ENCODE data around the gene KLHDC8B. TPM values are rescaled to one million over a fixed set of nuclear protein-coding genes. Genes with fewer than 3 reads are reported as not detected.

Gene KLHDC8B
- polyA plus RNA-seq, 3 donors: 38.9 to 45.9 (median 40.0) TPM

GRCh38 chr3:49140080-49140479, 31.3 kb upstream of the KLHDC8B start:
- DNase-seq (ENCODE audit: extremely low read depth in 1 of 11, low read depth in 9 of 11, low spot score in 4 of 11): no peak

- no peak for DNase-seq (ENCODE audit: extremely low read depth in 1 of 11, low read depth in 9 of 11, low spot score in 4 of 11)
These were observed 23.2 kb upstream of the KLHDC8B start for GRCh38 chr3:49148159-49148558.

GRCh38 chr3:49151610-49152009, 19.8 kb upstream of the KLHDC8B start:
- no peak for DNase-seq (ENCODE audit: extremely low read depth in 1 of 11, low read depth in 9 of 11, low spot score in 4 of 11)

GRCh38 chr3:49153349-49153912, 18.0 kb upstream of the KLHDC8B start:
- no peak for DNase-seq (ENCODE audit: extremely low read depth in 1 of 11, low read depth in 9 of 11, low spot score in 4 of 11)

- DNase-seq (ENCODE audit: extremely low read depth in 1 of 11, low read depth in 9 of 11, low spot score in 4 of 11): no peak
These were observed 14.1 kb upstream of the KLHDC8B start for GRCh38 chr3:49157289-49157688.

- no peak for DNase-seq (ENCODE audit: extremely low read depth in 1 of 11, low read depth in 9 of 11, low spot score in 4 of 11)
These were observed 13.2 kb upstream of the KLHDC8B start for GRCh38 chr3:49158103-49158709.

GRCh38 chr3:49158792-49159191, 12.6 kb upstream of the KLHDC8B start:
- DNase-seq (ENCODE audit: extremely low read depth in 1 of 11, low read depth in 9 of 11, low spot score in 4 of 11): no peak

DNA sequence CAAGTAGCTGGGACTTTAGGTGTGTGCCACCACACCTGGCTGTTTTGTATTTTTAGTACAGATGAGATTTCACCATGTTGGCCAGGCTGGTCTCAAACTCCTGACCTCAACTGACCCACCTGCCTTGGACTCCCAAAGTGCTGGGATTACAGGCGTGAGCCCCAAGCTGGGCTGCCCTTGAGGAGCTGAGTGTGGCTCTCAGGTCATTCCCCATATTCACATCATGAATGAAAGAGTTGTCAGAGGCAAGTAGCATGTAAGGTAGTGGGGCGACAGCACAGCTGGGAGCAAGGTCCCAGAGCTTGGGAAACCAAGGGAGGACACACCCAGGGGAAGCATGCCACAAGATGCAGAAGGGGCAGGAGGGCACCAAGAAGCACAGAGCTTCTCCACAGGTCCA, 10.2 kb upstream of the KLHDC8B start:
- no peak for DNase-seq (ENCODE audit: extremely low read depth in 1 of 11, low read depth in 9 of 11, low spot score in 4 of 11)

DNA sequence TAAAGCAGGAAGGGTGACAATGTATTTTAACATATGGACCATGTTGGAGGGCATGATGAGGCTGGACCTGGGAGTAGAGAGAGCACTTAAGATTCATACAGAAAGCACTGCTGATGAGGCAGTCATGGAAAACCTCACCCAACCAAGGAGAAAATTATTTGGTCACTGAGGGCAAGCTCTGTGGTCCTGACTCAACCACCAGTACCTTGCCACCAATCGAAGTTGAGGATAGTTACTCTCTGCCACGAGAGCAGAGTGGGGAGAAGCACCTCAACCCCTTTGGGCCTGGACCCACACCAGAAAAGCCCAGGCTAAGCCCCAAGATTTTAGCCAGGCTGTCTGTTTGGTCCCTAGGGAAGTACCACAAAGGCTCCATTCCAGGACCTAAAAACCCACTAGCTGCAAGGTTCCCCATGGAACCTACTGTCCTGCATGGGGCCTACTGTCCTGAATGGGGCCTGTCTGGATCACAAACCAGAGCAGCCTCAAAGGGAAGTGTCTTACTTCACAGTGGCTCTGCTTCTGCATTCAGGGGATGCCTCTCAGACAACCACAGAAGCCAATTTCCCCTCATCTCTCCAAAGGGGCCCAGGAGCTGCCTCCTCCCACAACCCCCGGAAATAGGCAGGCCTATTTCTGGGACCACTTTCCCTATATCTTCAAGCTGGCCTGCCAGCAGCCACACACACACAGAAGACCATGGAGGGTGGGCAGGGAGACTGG, 9.4 kb upstream of the KLHDC8B start:
- no peak for DNase-seq (ENCODE audit: extremely low read depth in 1 of 11, low read depth in 9 of 11, low spot score in 4 of 11)

- no peak for DNase-seq (ENCODE audit: extremely low read depth in 1 of 11, low read depth in 9 of 11, low spot score in 4 of 11)
These were observed 8.5 kb upstream of the KLHDC8B start for GRCh38 chr3:49162751-49163419.

- no peak for DNase-seq (ENCODE audit: extremely low read depth in 1 of 11, low read depth in 9 of 11, low spot score in 4 of 11)
These were observed 7.8 kb upstream of the KLHDC8B start for GRCh38 chr3:49163609-49164008.

GRCh38 chr3:49164983-49165720, 6.2 kb upstream of the KLHDC8B start:
- no peak for DNase-seq (ENCODE audit: extremely low read depth in 1 of 11, low read depth in 9 of 11, low spot score in 4 of 11)

DNA sequence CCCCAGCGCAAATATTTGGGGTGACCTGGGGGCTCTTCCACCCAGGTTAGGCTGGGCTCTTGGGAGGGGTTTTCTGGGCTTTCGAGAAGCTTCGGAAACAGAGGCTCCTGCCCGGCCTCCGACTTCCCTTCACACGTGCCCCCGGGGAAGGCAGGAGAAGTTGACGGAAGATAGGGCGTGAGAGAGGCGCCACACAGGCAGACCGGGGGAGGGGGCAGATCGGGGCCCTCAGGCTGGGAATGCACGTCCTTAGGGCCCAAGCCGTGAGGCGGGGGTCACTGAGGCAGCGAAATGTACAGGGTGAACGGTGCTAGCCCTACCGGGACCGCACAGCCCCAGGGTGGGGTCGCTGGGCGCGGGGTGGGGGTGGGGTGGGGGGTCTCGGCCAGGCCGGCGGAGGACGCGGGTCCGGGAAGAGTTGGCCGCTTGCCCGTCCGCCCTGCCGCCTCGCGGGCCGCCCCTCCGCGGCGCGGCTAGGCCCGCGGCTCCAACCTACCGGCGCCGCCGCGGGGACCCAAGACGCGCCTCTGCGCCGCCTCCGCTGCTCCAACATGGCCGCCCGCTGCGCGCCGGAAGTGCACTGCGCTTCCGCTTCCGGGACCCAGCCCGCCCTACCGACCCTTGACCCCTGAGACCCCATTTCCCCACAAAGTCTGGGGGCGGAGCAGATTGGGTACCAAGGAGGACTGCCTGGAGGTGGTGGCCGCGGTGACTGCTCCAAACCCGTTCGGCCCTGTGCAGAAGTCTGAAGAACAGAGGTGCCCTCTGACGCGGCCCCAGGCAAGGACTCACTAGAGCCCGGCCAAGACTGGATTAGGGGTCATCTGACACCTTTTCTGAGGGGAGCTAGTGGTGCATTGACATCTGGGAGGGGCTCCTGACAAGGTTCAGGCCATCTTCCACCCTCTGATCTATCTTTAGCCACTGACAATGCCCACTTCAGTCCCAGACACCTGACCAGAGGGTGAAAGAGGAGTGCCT, 5.3 kb upstream of the KLHDC8B start, which contains the start of gene CCDC71:
TSS of gene CCDC71 (minus strand) at position 561 of the 981 bp plus-strand sequence. CDS start 2,123 bp downstream, outside the sequence.
- peak in 10 of 11 donors; percentile 33 to 70 (median 65) for DNase-seq (ENCODE audit: extremely low read depth in 1 of 11, low read depth in 9 of 11, low spot score in 4 of 11)

DNA sequence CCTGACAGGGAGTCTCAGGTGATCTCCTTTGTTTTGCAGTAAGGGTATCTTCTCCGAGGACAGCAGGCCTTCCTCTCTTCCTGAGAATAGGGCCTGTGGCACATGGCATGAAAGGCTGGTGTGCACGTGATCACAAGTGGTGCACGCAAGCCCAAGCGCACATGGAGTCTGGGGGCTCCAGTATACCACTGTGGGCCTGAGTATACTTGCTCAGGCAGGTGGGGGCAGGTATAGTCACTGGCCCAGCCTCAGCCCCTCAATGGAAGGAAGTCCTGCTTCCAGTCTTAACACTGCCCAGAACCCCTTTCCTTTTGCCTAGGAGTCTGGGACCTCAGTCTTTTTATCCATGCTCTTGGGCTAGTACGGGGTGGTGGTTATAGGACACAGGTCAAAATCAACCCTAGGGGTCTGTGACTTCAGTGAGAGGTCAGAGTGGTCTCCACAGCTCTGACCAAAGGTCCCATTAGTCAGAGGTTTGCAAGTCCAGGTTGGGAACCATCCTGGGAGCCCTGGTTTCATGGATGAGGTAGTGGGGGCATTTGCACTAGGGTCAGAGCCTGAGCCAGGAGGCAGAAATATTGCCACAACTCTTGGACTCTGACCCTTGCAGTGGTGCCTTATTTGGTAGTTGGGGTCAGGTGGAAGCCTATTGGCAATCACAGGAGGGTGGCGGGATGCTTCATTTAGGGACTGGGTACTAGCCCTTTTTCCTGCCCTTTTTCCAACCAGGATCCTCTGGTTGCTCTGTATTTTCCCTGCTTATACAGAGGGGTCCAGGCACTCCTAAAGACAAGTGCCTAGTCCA, 4.4 kb upstream of the KLHDC8B start:
- no peak for DNase-seq (ENCODE audit: extremely low read depth in 1 of 11, low read depth in 9 of 11, low spot score in 4 of 11)

GRCh38 chr3:49170744-49171118, 667 bp upstream of the KLHDC8B start:
- DNase-seq (ENCODE audit: extremely low read depth in 1 of 11, low read depth in 9 of 11, low spot score in 4 of 11): no peak

DNA sequence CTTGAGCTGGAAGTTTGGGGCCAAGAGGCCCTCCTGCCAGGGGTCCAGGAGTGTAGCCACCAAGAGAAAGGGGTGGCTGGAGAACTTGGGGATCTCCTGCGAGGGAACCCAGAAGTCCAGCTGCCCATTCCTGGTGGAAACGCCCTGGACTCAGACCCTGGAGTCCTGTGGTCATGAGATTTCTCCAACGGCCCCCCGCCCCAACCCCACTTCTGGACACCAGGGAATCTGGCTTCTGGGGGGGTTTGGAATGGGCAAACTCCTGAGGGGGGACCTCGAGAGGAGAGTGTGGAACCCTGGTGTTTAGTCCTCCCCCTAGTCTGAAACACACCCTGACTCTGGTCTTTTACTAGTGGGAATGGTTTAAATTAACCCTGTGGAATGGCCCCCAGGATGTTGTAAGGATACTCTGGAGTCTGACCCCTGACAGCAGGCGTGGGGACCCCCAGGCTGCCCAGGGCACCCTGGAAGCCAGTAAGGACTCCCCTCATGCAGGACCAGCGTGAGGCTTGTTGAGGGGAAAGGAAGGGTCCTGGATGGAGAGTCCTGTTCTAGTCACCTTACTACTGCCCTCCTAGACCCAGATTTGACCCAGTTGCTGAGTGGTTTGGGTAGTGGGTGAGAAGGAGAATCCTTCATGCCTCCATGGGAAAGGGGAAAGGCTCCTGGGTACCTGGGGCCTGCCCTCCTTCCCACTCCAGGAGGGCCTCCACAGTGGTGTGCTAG, 540 bp downstream of the KLHDC8B start:
- no peak for DNase-seq (ENCODE audit: extremely low read depth in 1 of 11, low read depth in 9 of 11, low spot score in 4 of 11)

- DNase-seq (ENCODE audit: extremely low read depth in 1 of 11, low read depth in 9 of 11, low spot score in 4 of 11): no peak
These were observed 1.2 kb downstream of the KLHDC8B start for GRCh38 chr3:49172551-49173041.
